Astrocyte of the cerebellum (primary cell): ENCODE results near the gene SLC37A1.

ENCODE experiments used
- DNase-seq: peaks from one replicate; pipeline ENCODE4 v3.0.0-alpha.2; 2011; ENCODE audit warnings: low read depth
- H3K4me3 ChIP-seq: 2 replicates; pipeline ENCODE4 v1.5.1; 2011; ENCODE audit warnings: mild to moderate bottlenecking, low read depth, low read length, moderate library complexity
- CTCF ChIP-seq: IDR thresholded peaks from 2 replicates; pipeline ENCODE4 v1.5.1; 2012; ENCODE audit warnings: low read length, low read depth, moderate library complexity, mild to moderate bottlenecking; ENCODE audit errors: missing control alignments
- in situ Hi-C: cut with HindIII; loops from 2 replicates; pipeline ENCODE4 v1.10.0; 2017; ENCODE audit warnings: low sequenced_read_pairs

SLC37A1 gene

DNA sequence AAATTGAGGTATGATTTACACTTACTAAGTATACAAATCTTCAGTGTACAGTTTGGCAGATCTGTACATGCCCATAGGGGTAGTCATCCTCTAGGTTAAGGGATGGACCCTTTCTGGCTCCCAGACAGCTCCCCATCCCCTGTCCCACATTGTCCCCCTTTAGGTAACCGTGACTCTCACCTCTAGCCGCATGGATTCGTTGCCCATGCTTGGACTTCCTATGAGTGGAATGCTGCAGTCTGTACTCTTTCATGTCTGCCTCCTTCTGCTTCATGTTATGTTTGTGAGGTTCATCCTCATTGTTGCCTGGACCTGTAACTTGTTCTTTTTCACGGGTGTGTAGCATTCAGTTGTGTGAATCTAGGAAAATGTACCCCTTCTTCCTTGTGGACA lies 20.3 kb downstream of the SLC37A1 start:
- in situ Hi-C loops = no loop called here
- no peak overlapping the region for H3K4me3 ChIP-seq
- no peak for DNase-seq
- no peak for TF ChIP-seq CTCF

- TF ChIP-seq CTCF = no peak
- in situ Hi-C loops = no loop called here
Observed at GRCh38 chr21:42534421-42535378, 21.0 kb downstream of the SLC37A1 start.

DNA sequence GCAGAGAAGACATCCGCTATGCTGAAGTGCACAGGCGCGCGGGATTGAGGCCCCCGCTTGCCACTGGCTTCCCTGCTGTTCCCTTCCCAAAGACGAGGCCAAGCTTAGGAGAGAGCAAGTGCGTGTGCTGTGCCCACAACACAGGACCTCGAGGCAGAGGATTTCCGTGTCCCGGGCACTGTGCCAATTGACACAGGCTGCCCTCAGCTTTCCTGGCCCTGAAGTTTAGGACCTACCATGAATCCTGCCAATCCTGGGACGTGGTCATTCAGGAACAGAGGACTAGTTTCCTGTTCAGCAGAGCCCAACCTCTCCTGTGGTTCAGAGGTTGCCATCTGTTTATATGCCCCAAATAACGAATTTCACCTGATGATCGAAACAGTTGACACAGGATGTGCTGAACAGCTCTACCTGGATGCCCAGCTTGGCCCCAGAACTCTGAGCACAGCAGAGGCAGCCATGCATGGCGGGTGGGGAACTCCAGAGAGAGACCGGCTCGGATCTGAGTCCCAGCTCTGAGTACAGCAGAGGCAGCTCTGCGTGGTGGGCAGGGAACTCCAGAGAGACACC lies 22.0 kb downstream of the SLC37A1 start:
- DNase-seq = no peak
- no peak overlapping the region for H3K4me3 ChIP-seq
- no peak for TF ChIP-seq CTCF
- in situ Hi-C loops = no loop called here

More at GRCh38 chr21:42534421-42535378, 21.0 kb downstream of the SLC37A1 start:
- no peak overlapping the region for H3K4me3 ChIP-seq
- DNase-seq = no peak

- DNase-seq = no peak
- no peak overlapping the region for H3K4me3 ChIP-seq
- no peak for TF ChIP-seq CTCF
- in situ Hi-C loops = no loop called here
Observed at GRCh38 chr21:42536601-42537000, 22.9 kb downstream of the SLC37A1 start.

- in situ Hi-C loops = no loop called here
- peak; percentile 47 for TF ChIP-seq CTCF
- DNase-seq = no peak
- no peak overlapping the region for H3K4me3 ChIP-seq
Observed at GRCh38 chr21:42537106-42537742, 23.6 kb downstream of the SLC37A1 start.

DNA sequence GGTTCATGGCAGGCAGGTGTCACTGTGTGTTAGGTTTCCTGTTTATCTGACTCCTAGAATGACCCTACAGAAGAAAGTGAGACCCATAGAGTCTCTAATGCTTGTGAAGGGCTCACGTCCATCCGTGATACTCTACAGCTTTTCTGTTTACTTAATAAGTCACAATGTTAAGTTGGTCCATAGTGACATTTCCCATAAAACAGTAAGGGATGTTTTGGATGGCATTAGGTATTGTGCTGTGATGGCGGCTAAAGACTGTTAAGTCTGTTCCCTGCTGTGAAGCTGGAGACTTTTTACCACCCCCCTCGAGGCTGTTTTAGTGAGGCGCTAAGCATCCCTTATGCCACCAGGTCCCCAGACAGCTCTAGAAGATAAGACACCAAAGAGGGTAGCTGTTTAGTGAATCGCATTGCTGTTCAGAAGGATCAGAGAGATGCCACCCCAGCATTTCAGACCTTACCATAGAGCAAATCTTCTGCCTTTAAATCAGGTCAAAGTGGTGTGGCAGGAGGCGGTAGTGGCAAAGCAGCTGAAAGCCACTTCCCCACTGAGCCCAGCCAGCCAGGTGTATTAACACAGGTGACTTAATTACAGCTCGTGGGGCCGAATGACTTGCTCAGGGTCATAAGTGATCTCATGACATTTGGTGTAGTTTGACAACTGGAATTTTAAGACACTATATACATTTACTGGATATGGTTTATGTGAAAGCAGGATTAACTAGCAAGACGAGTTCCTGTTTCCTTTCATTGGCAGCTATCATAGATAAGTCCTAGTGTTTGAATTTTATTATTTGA lies 25.0 kb downstream of the SLC37A1 start:
- H3K4me3 ChIP-seq = no peak overlapping the region
- no peak for TF ChIP-seq CTCF
- no peak for DNase-seq
- in situ Hi-C loops = no loop called here
